RWPE2 (cell line): ENCODE data around the gene SLC25A22.

ENCODE experiments used
- ATAC-seq: fragments of 200-7000 bp; cut with Tn5 transposase; 3 replicates; pipeline ENCODE4 v1.9.1; 2021; ENCODE audit warnings: low read depth
- DNase-seq: peaks from one replicate; pipeline ENCODE4 v3.0.0-alpha.2; 2020; ENCODE audit warnings: low spot score
- H3K27ac ChIP-seq: fragments of 450-650 bp; 2 replicates; pipeline ENCODE4 v1.5.1; 2017; ENCODE audit warnings: mild to moderate bottlenecking; ENCODE audit not compliant: poor library complexity, severe bottlenecking
- H3K27me3 ChIP-seq: fragments of 250-450 bp; sonication (Bioruptor Pico); 2 replicates; pipeline ENCODE4 v1.5.1; 2021; ENCODE audit warnings: mild to moderate bottlenecking, moderate library complexity; ENCODE audit not compliant: insufficient read depth, poor library complexity, severe bottlenecking
- H3K36me3 ChIP-seq: fragments of 250-450 bp; sonication (Bioruptor Pico); 2 replicates; pipeline ENCODE4 v1.5.1; 2020; ENCODE audit warnings: low read depth, mild to moderate bottlenecking, moderate library complexity
- H3K4me1 ChIP-seq: fragments of 250-450 bp; sonication (Bioruptor Pico); 2 replicates; pipeline ENCODE4 v1.5.1; 2021; ENCODE audit warnings: mild to moderate bottlenecking, moderate library complexity; ENCODE audit not compliant: insufficient read depth, poor library complexity, severe bottlenecking
- H3K4me3 ChIP-seq: fragments of 250-450 bp; sonication (Bioruptor Pico); 2 replicates; pipeline ENCODE4 v1.5.1; 2021; ENCODE audit warnings: mild to moderate bottlenecking, moderate library complexity; ENCODE audit not compliant: severe bottlenecking
- H3K9me3 ChIP-seq: fragments of 250-450 bp; sonication (Bioruptor Pico); 2 replicates; pipeline ENCODE4 v1.5.1; 2021; ENCODE audit warnings: mild to moderate bottlenecking, moderate library complexity; ENCODE audit not compliant: severe bottlenecking
- CTCF ChIP-seq: fragments of 450-650 bp; IDR thresholded peaks from one replicate; pipeline ENCODE4 v1.5.1; 2017; ENCODE audit warnings: mild to moderate bottlenecking, moderate library complexity; ENCODE audit not compliant: poor library complexity, severe bottlenecking

Gene SLC25A22

GRCh38 chr11:793556-793955, 4.5 kb downstream of the SLC25A22 start:
- peaks cover 9% of the 10 kb centered on the region for H3K27me3 ChIP-seq
- no peak for TF ChIP-seq CTCF
- peaks cover 2% of the 10 kb centered on the region for H3K4me1 ChIP-seq
- H3K9me3 ChIP-seq, result no peaks in the 10 kb centered on the region
- DNase-seq, result no peak
- H3K27ac ChIP-seq, result no peak overlapping the region
- H3K4me3 ChIP-seq, result no peak overlapping the region
- ATAC-seq, result no peak
- peaks cover 7% of the 10 kb centered on the region; the same call in 1 of the 2 replicates for H3K36me3 ChIP-seq

GRCh38 chr11:792873-793272, 5.2 kb downstream of the SLC25A22 start:
- H3K27ac ChIP-seq, result no peak overlapping the region
- H3K4me3 ChIP-seq, result no peak overlapping the region
- peaks cover 7% of the 10 kb centered on the region; the same call in 1 of the 2 replicates for H3K36me3 ChIP-seq
- H3K4me1 ChIP-seq, result peaks cover 2% of the 10 kb centered on the region
- peaks cover 9% of the 10 kb centered on the region for H3K27me3 ChIP-seq
- no peak for ATAC-seq
- no peak for DNase-seq
- TF ChIP-seq CTCF, result no peak
- no peaks in the 10 kb centered on the region for H3K9me3 ChIP-seq

- Histone ChIP-seq H3K4me1 (peaks cover 2% of the 10 kb centered on the region), H3K27me3 (peaks cover 9% of the 10 kb centered on the region), H3K36me3 (peaks cover 7% of the 10 kb centered on the region; the same call in 1 of the 2 replicates), H3K4me3 (no peak overlapping the region), H3K9me3 (no peaks in the 10 kb centered on the region), H3K27ac (no peak overlapping the region)
- TF ChIP-seq CTCF, result no peak
- ATAC-seq, result no peak
- DNase-seq, result no peak
These were observed 5.6 kb downstream of the SLC25A22 start for GRCh38 chr11:792535-792821.

GRCh38 chr11:791658-792534, 6.2 kb downstream of the SLC25A22 start:
- H3K9me3 ChIP-seq, result no peaks in the 10 kb centered on the region
- no peak for TF ChIP-seq CTCF
- no peak overlapping the region for H3K4me3 ChIP-seq
- DNase-seq, result no peak
- no peak overlapping the region for H3K27ac ChIP-seq
- no peak for ATAC-seq
- H3K4me1 ChIP-seq, result peaks cover 2% of the 10 kb centered on the region
- H3K27me3 ChIP-seq, result peaks cover 9% of the 10 kb centered on the region
- peaks cover 7% of the 10 kb centered on the region; the same call in 1 of the 2 replicates for H3K36me3 ChIP-seq
